NT2/D1 (cell line): ENCODE data around the gene AKR1E2.

Experiments
- DNase-seq: peaks from one replicate; pipeline ENCODE4 v3.0.0-alpha.2; 2011; ENCODE audit warnings: low read depth, low spot score
- H3K27me3 ChIP-seq: 2 replicates; pipeline ENCODE4 v1.6.0; 2011; ENCODE audit warnings: mild to moderate bottlenecking; ENCODE audit not compliant: insufficient read length, insufficient read depth
- H3K36me3 ChIP-seq: 2 replicates; pipeline ENCODE4 v1.6.1; 2011; ENCODE audit warnings: mild to moderate bottlenecking, low read length, mixed read lengths; ENCODE audit not compliant: insufficient read depth, insufficient read length
- H3K4me1 ChIP-seq: 2 replicates; pipeline ENCODE4 v1.5.1; 2011; ENCODE audit not compliant: insufficient read depth, insufficient read length
- H3K4me3 ChIP-seq: 2 replicates; pipeline ENCODE4 v1.5.1; 2011; ENCODE audit warnings: low read depth; ENCODE audit not compliant: insufficient read length
- H3K9ac ChIP-seq: 2 replicates; pipeline ENCODE4 v1.6.0; 2011; ENCODE audit warnings: low read depth; ENCODE audit not compliant: insufficient read length
- H3K9me3 ChIP-seq: 2 replicates; pipeline ENCODE4 v1.5.1; 2011; ENCODE audit warnings: mild to moderate bottlenecking, low read length; ENCODE audit not compliant: insufficient read depth
- SUZ12 ChIP-seq: IDR thresholded peaks from 2 replicates; pipeline ENCODE4 v1.6.1; 2011; ENCODE audit not compliant: insufficient read length, insufficient read depth; ENCODE audit errors: extremely low read depth
- YY1 ChIP-seq: IDR thresholded peaks from 2 replicates; pipeline ENCODE4 v1.6.1; 2011; ENCODE audit not compliant: insufficient read length, insufficient read depth
- ZNF274 ChIP-seq: IDR thresholded peaks from 2 replicates; pipeline ENCODE4 v1.6.1; 2011; ENCODE audit warnings: mild to moderate bottlenecking, low read depth, low read length

AKR1E2 gene

GRCh38 chr10:4786043-4786839 is 39.8 kb upstream of the AKR1E2 start:
- H3K4me3 ChIP-seq: no peak overlapping the region
- no peaks in the 10 kb centered on the region for H3K4me1 ChIP-seq
- no peak for DNase-seq
- H3K36me3 ChIP-seq: no peaks in the 10 kb centered on the region
- no peak overlapping the region for H3K9ac ChIP-seq
- no peaks in the 10 kb centered on the region for H3K27me3 ChIP-seq
- TF ChIP-seq SUZ12: no peak
- no peak for TF ChIP-seq ZNF274
- no peak for TF ChIP-seq YY1
- H3K9me3 ChIP-seq: no peaks in the 10 kb centered on the region

DNA sequence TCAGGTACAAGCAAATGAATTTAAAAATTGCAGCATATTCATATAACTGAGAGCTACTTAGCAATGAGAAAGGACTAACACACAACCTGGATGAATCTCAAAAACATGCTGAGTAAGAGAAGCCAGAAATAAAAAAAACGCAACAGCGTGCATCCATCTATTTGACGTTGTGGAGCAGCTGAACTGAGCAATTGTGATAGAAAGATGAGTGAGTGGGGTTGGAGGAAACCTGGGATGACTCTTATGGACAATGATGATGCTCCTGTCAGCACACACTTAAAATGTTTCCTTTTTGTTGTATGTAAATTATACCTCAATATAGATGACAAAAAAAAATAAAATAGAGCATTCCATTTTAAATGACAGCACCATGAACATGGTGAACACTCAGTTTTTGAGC is 36.0 kb upstream of the AKR1E2 start:
- TF ChIP-seq ZNF274 (no peak), YY1 (no peak), SUZ12 (no peak)
- no peaks in the 10 kb centered on the region for H3K9me3 ChIP-seq

GRCh38 chr10:4790922-4791321 is 35.1 kb upstream of the AKR1E2 start:
- Histone ChIP-seq H3K4me1 (no peaks in the 10 kb centered on the region), H3K36me3 (no peaks in the 10 kb centered on the region), H3K9ac (no peak overlapping the region), H3K9me3 (no peaks in the 10 kb centered on the region), H3K27me3 (no peaks in the 10 kb centered on the region), H3K4me3 (no peak overlapping the region)
- DNase-seq: no peak
- TF ChIP-seq SUZ12: no peak
- TF ChIP-seq YY1: no peak
- TF ChIP-seq ZNF274: no peak

More for the DNA sequence above, 36.0 kb upstream of the AKR1E2 start:
- H3K36me3 ChIP-seq: no peaks in the 10 kb centered on the region
- H3K4me1 ChIP-seq: no peaks in the 10 kb centered on the region
- no peak overlapping the region for H3K9ac ChIP-seq
- no peak for DNase-seq
- no peaks in the 10 kb centered on the region for H3K27me3 ChIP-seq
- no peak overlapping the region for H3K4me3 ChIP-seq

DNA sequence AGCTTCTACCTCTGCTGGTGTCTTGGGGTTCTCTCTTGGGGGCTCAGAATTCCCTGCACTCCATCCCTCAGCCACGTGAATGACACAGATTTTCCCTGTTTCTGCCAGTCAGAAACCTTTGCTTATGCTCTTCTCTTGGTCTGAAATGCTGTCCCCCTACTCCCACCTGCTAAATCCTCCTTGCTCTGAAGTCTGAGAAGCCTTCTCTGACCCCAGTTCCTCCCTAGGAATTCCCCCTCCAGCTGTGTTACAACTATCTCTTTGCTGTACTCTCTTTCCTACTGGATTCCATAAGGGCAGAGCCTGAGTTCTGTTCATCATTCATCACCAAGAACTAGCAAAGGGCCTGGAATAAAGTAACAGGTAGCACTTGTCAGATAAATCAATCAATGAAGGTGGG is 33.6 kb upstream of the AKR1E2 start:
- Histone ChIP-seq H3K36me3 (no peaks in the 10 kb centered on the region), H3K4me1 (no peaks in the 10 kb centered on the region), H3K27me3 (no peaks in the 10 kb centered on the region), H3K9me3 (no peaks in the 10 kb centered on the region), H3K9ac (no peak overlapping the region), H3K4me3 (no peak overlapping the region)
- TF ChIP-seq ZNF274 (no peak), YY1 (no peak), SUZ12 (no peak)
- DNase-seq: no peak

- Histone ChIP-seq H3K27me3 (no peaks in the 10 kb centered on the region), H3K36me3 (no peaks in the 10 kb centered on the region), H3K9me3 (no peaks in the 10 kb centered on the region), H3K4me1 (no peaks in the 10 kb centered on the region), H3K9ac (no peak overlapping the region), H3K4me3 (no peak overlapping the region)
- TF ChIP-seq YY1 (no peak), SUZ12 (no peak), ZNF274 (no peak)
- DNase-seq: no peak
Measured at GRCh38 chr10:4801405-4801804, 24.6 kb upstream of the AKR1E2 start.

- TF ChIP-seq SUZ12 (no peak), YY1 (no peak)
- H3K9ac ChIP-seq: no peak overlapping the region
Measured at GRCh38 chr10:4802711-4803487, 23.1 kb upstream of the AKR1E2 start.

GRCh38 chr10:4803822-4804221 is 22.2 kb upstream of the AKR1E2 start:
- no peak for TF ChIP-seq ZNF274
- no peak for TF ChIP-seq SUZ12
- no peak for TF ChIP-seq YY1
- DNase-seq: no peak
- Histone ChIP-seq H3K36me3 (no peaks in the 10 kb centered on the region), H3K27me3 (no peaks in the 10 kb centered on the region), H3K9ac (no peak overlapping the region), H3K4me1 (no peaks in the 10 kb centered on the region), H3K9me3 (no peaks in the 10 kb centered on the region), H3K4me3 (no peak overlapping the region)

More at GRCh38 chr10:4802711-4803487, 23.1 kb upstream of the AKR1E2 start:
- Histone ChIP-seq H3K4me3 (no peak overlapping the region), H3K9me3 (no peaks in the 10 kb centered on the region), H3K4me1 (no peaks in the 10 kb centered on the region), H3K36me3 (no peaks in the 10 kb centered on the region), H3K27me3 (no peaks in the 10 kb centered on the region)
- DNase-seq: no peak

DNA sequence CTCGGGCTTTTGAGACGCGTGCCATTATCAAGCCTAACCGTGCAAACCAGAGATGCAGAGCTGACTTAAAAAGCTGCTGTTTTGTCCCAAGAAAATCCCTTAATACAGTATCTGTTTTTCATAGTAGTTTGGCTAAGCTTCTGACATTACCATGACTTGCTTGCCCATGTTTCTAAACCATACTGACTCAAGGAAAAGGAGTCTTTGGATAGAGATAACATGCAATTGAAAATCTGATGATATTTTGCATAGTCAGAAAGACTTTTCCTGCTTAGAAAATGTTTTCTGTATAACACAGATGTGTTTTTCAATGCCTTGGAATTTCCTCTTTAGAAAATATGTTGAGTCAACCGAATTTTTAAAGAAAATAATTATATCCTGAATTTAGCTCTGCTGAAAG is 21.5 kb upstream of the AKR1E2 start:
- DNase-seq: no peak
- Histone ChIP-seq H3K9me3 (no peaks in the 10 kb centered on the region), H3K36me3 (no peaks in the 10 kb centered on the region), H3K27me3 (no peaks in the 10 kb centered on the region), H3K9ac (no peak overlapping the region), H3K4me3 (no peak overlapping the region), H3K4me1 (no peaks in the 10 kb centered on the region)
- TF ChIP-seq YY1 (no peak), SUZ12 (no peak), ZNF274 (no peak)
